ENCODE measurements around the gene BEGAIN.

The BEGAIN gene

GRCh38 chr14:100599981-100600380, 12.8 kb upstream of the BEGAIN start:
- Histone ChIP-seq H3K36me3 (ENCODE audit: insufficient read depth, low read length) (no peaks in the 10 kb centered on the region), H3K9me3 (ENCODE audit: control insufficient read depth, insufficient read depth, low read length) (no peaks in the 10 kb centered on the region), H3K9ac (ENCODE audit: low read depth, low read length) (no peak overlapping the region)

GRCh38 chr14:100594625-100594951, 7.4 kb upstream of the BEGAIN start:
- Histone ChIP-seq H3K9ac (ENCODE audit: low read depth, low read length) (no peak overlapping the region), H3K9me3 (ENCODE audit: control insufficient read depth, insufficient read depth, low read length) (no peaks in the 10 kb centered on the region), H3K4me1 (ENCODE audit: insufficient read depth, low read length) (no peaks in the 10 kb centered on the region), H3K36me3 (ENCODE audit: insufficient read depth, low read length) (no peaks in the 10 kb centered on the region)

More at GRCh38 chr14:100599981-100600380, 12.8 kb upstream of the BEGAIN start:
- H3K4me1 ChIP-seq (ENCODE audit: insufficient read depth, low read length), result no peaks in the 10 kb centered on the region

- Histone ChIP-seq H3K9me3 (ENCODE audit: control insufficient read depth, insufficient read depth, low read length) (no peaks in the 10 kb centered on the region), H3K36me3 (ENCODE audit: insufficient read depth, low read length) (no peaks in the 10 kb centered on the region), H3K9ac (ENCODE audit: low read depth, low read length) (no peak overlapping the region), H3K4me1 (ENCODE audit: insufficient read depth, low read length) (peaks cover under 1% of the 10 kb centered on the region; the same call in 1 of the 2 replicates)
Observed at GRCh38 chr14:100593751-100594624, 6.8 kb upstream of the BEGAIN start.

- peaks cover 4% of the 10 kb centered on the region; the same call in 1 of the 2 replicates for H3K4me1 ChIP-seq (ENCODE audit: insufficient read depth, low read length)
- H3K9me3 ChIP-seq (ENCODE audit: control insufficient read depth, insufficient read depth, low read length), result no peaks in the 10 kb centered on the region
Observed at GRCh38 chr14:100592972-100593371, 5.8 kb upstream of the BEGAIN start.

GRCh38 chr14:100592461-100592891, 5.3 kb upstream of the BEGAIN start:
- Histone ChIP-seq H3K36me3 (ENCODE audit: insufficient read depth, low read length) (no peaks in the 10 kb centered on the region), H3K4me1 (ENCODE audit: insufficient read depth, low read length) (peaks cover 7% of the 10 kb centered on the region; the same call in 1 of the 2 replicates), H3K9me3 (ENCODE audit: control insufficient read depth, insufficient read depth, low read length) (no peaks in the 10 kb centered on the region), H3K9ac (ENCODE audit: low read depth, low read length) (no peak overlapping the region)

More at GRCh38 chr14:100592972-100593371, 5.8 kb upstream of the BEGAIN start:
- Histone ChIP-seq H3K36me3 (ENCODE audit: insufficient read depth, low read length) (no peaks in the 10 kb centered on the region), H3K9ac (ENCODE audit: low read depth, low read length) (no peak overlapping the region)

GRCh38 chr14:100591453-100592371, 4.5 kb upstream of the BEGAIN start:
- H3K36me3 ChIP-seq (ENCODE audit: insufficient read depth, low read length), result no peaks in the 10 kb centered on the region
- H3K9ac ChIP-seq (ENCODE audit: low read depth, low read length), result no peak overlapping the region
- H3K9me3 ChIP-seq (ENCODE audit: control insufficient read depth, insufficient read depth, low read length), result no peaks in the 10 kb centered on the region

GRCh38 chr14:100590726-100591452, 3.7 kb upstream of the BEGAIN start:
- no peaks in the 10 kb centered on the region for H3K36me3 ChIP-seq (ENCODE audit: insufficient read depth, low read length)
- no peaks in the 10 kb centered on the region for H3K9me3 ChIP-seq (ENCODE audit: control insufficient read depth, insufficient read depth, low read length)
- H3K9ac ChIP-seq (ENCODE audit: low read depth, low read length), result no peak overlapping the region
- H3K4me1 ChIP-seq (ENCODE audit: insufficient read depth, low read length), result peaks cover 7% of the 10 kb centered on the region; the same call in 1 of the 2 replicates

More at GRCh38 chr14:100591453-100592371, 4.5 kb upstream of the BEGAIN start:
- H3K4me1 ChIP-seq (ENCODE audit: insufficient read depth, low read length), result peaks cover 7% of the 10 kb centered on the region; the same call in 1 of the 2 replicates

- Histone ChIP-seq H3K4me1 (ENCODE audit: insufficient read depth, low read length) (peaks cover 7% of the 10 kb centered on the region; the same call in 1 of the 2 replicates), H3K9me3 (ENCODE audit: control insufficient read depth, insufficient read depth, low read length) (no peaks in the 10 kb centered on the region), H3K36me3 (ENCODE audit: insufficient read depth, low read length) (no peaks in the 10 kb centered on the region), H3K9ac (ENCODE audit: low read depth, low read length) (no peak overlapping the region)
Observed at GRCh38 chr14:100589760-100590469, 2.7 kb upstream of the BEGAIN start.

GRCh38 chr14:100589071-100589759, 2.0 kb upstream of the BEGAIN start:
- H3K9ac ChIP-seq (ENCODE audit: low read depth, low read length), result no peak overlapping the region

GRCh38 chr14:100588671-100589070, 1.5 kb upstream of the BEGAIN start:
- Histone ChIP-seq H3K36me3 (ENCODE audit: insufficient read depth, low read length) (no peaks in the 10 kb centered on the region), H3K4me1 (ENCODE audit: insufficient read depth, low read length) (peaks cover 7% of the 10 kb centered on the region; the same call in 1 of the 2 replicates), H3K9me3 (ENCODE audit: control insufficient read depth, insufficient read depth, low read length) (no peaks in the 10 kb centered on the region), H3K9ac (ENCODE audit: low read depth, low read length) (no peak overlapping the region)

More at GRCh38 chr14:100589071-100589759, 2.0 kb upstream of the BEGAIN start:
- peaks cover 7% of the 10 kb centered on the region; the same call in 1 of the 2 replicates for H3K4me1 ChIP-seq (ENCODE audit: insufficient read depth, low read length)
- H3K36me3 ChIP-seq (ENCODE audit: insufficient read depth, low read length), result no peaks in the 10 kb centered on the region
- no peaks in the 10 kb centered on the region for H3K9me3 ChIP-seq (ENCODE audit: control insufficient read depth, insufficient read depth, low read length)

GRCh38 chr14:100587763-100588411, 670 bp upstream of the BEGAIN start:
- peak overlapping the region; percentile 6; the same call in 1 of the 2 replicates for H3K9ac ChIP-seq (ENCODE audit: low read depth, low read length)
- no peaks in the 10 kb centered on the region for H3K9me3 ChIP-seq (ENCODE audit: control insufficient read depth, insufficient read depth, low read length)
- H3K36me3 ChIP-seq (ENCODE audit: insufficient read depth, low read length), result no peaks in the 10 kb centered on the region

GRCh38 chr14:100586403-100587085, 673 bp downstream of the BEGAIN start:
- H3K36me3 ChIP-seq (ENCODE audit: insufficient read depth, low read length), result no peaks in the 10 kb centered on the region
- no peaks in the 10 kb centered on the region for H3K9me3 ChIP-seq (ENCODE audit: control insufficient read depth, insufficient read depth, low read length)
- H3K4me1 ChIP-seq (ENCODE audit: insufficient read depth, low read length), result peaks cover 7% of the 10 kb centered on the region; the same call in 1 of the 2 replicates
- peak overlapping the region; percentile 64 for H3K9ac ChIP-seq (ENCODE audit: low read depth, low read length)

More at GRCh38 chr14:100587763-100588411, 670 bp upstream of the BEGAIN start:
- H3K4me1 ChIP-seq (ENCODE audit: insufficient read depth, low read length), result peaks cover 7% of the 10 kb centered on the region; the same call in 1 of the 2 replicates
